GM10266 (cell line): ENCODE data around the gene ATOSB.

Source experiments
- DNase-seq: peaks from one replicate; pipeline ENCODE4 v3.0.0; 2012; ENCODE audit errors: extremely low spot score
- CTCF ChIP-seq: IDR thresholded peaks from 2 replicates; pipeline ENCODE4 v1.5.1; 2012; ENCODE audit warnings: mild to moderate bottlenecking, low read depth; ENCODE audit not compliant: control insufficient read depth, insufficient read depth; ENCODE audit errors: missing control alignments

ATOSB gene

GRCh38 chr9:35115680-35116538, at the start of gene ATOSB:
Gene ATOSB, minus strand, starts transcription at chr9:35115862. Its CDS starts 7,588 bp downstream, at chr9:35108274.
- TF ChIP-seq CTCF: no peak
- DNase-seq: peak; percentile 87

- no peak for TF ChIP-seq CTCF
- no peak for DNase-seq
Measured at GRCh38 chr9:35164711-35165110, 49.0 kb upstream of the ATOSB start.

- no peak for DNase-seq
- no peak for TF ChIP-seq CTCF
Measured at GRCh38 chr9:35163413-35163812, 47.8 kb upstream of the ATOSB start.

GRCh38 chr9:35162605-35163315, 47.1 kb upstream of the ATOSB start:
- DNase-seq: no peak

GRCh38 chr9:35161713-35162604, 46.3 kb upstream of the ATOSB start, which contains the start of gene UNC13B:
Gene UNC13B, plus strand, starts transcription at chr9:35162009. Its CDS starts 275 bp downstream, at chr9:35162284.
- DNase-seq: peak; percentile 76

More at GRCh38 chr9:35162605-35163315, 47.1 kb upstream of the ATOSB start:
- no peak for TF ChIP-seq CTCF

More at GRCh38 chr9:35161713-35162604, 46.3 kb upstream of the ATOSB start, which contains the start of gene UNC13B:
- no peak for TF ChIP-seq CTCF
